ENCODE results near the gene NDUFB7.

The NDUFB7 gene

GRCh38 chr19:14519860-14520407, 51.9 kb downstream of the NDUFB7 start (continued):
- TF ChIP-seq BCL6B (tag by site-specific recombination; IDR thresholded peaks at IDR 0.05), result no peak
- TF ChIP-seq INSM2 (tag by site-specific recombination; IDR thresholded peaks at IDR 0.05), result no peak
- peak; percentile 18; the same call in 1 of the 2 replicates for TF ChIP-seq GLIS1 (tag by site-specific recombination; IDR thresholded peaks at IDR 0.05)
- no peak for TF ChIP-seq ZNF624 (tag by site-specific recombination; IDR thresholded peaks at IDR 0.05)
- TF ChIP-seq, protein P1, sequence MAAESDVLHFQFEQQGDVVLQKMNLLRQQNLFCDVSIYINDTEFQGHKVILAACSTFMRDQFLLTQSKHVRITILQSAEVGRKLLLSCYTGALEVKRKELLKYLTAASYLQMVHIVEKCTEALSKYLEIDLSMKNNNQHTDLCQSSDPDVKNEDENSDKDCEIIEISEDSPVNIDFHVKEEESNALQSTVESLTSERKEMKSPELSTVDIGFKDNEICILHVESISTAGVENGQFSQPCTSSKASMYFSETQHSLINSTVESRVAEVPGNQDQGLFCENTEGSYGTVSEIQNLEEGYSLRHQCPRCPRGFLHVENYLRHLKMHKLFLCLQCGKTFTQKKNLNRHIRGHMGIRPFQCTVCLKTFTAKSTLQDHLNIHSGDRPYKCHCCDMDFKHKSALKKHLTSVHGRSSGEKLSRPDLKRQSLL (tag by site-specific recombination; IDR thresholded peaks at IDR 0.05), result 0 out of 2 replicates have a peak, but pooled peaks have one; percentile 17
- TF ChIP-seq ZNF530 (tag by site-specific recombination; IDR thresholded peaks at IDR 0.05; ENCODE audit: low read depth), result no peak
- TF ChIP-seq ZNF26 (tag by site-specific recombination; IDR thresholded peaks at IDR 0.05), result no peak
- TF ChIP-seq, protein P2, sequence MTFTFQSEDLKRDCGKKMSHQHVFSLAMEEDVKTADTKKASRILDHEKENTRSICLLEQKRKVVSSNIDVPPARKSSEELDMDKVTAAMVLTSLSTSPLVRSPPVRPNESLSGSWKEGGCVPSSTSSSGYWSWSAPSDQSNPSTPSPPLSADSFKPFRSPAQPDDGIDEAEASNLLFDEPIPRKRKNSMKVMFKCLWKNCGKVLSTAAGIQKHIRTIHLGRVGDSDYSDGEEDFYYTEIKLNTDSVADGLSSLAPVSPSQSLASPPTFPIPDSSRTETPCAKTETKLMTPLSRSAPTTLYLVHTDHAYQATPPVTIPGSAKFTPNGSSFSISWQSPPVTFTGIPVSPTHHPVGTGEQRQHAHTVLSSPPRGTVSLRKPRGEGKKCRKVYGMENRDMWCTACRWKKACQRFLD (tag by site-specific recombination; IDR thresholded peaks at IDR 0.05), result no peak

GRCh38 chr19:14519245-14519859, 52.5 kb downstream of the NDUFB7 start:
- Histone ChIP-seq H3K4me3 (ENCODE audit: low read depth, low read length) (no peak overlapping the region), H3K9me3 (ENCODE audit: control insufficient read depth, insufficient read depth, low read depth, low read length) (no peaks in the 10 kb centered on the region), H3K36me3 (ENCODE audit: control insufficient read depth in 2 of 2, insufficient read depth in 1 of 2, low read length in 2 of 2) (peaks cover 3 to 30% of the 10 kb centered on the region in 2 experiments; a peak in 1 of 3 replicates), H3K4me1 (ENCODE audit: control insufficient read depth, insufficient read depth, low read length) (no peaks in the 10 kb centered on the region; the same call in 1 of the 2 replicates), H3K27ac (ENCODE audit: extremely low read depth, low read depth, low read length) (peak overlapping the region; percentile 56; the same call in 1 of the 2 replicates)
- POLR2A ChIA-PET, result no interaction called here
- CTCF ChIA-PET, result interaction anchor here (1.1 to 1.9 kb wide), 3 partner anchors 14 to 37 kb away, joined by 3 to 8 read pairs (median 4); no protein-coding TSS in a partner anchor
- TF ChIP-seq ZNF610 (tag by site-specific recombination; IDR thresholded peaks at IDR 0.05; ENCODE audit: borderline replicate concordance) (no peak), ZFP3 (tag by site-specific recombination; IDR thresholded peaks at IDR 0.05; ENCODE audit: low read depth) (no peak), ZNF843 (tag by site-specific recombination; IDR thresholded peaks at IDR 0.05) (no peak), ZNF560 (tag by site-specific recombination; IDR thresholded peaks at IDR 0.05; ENCODE audit: borderline replicate concordance) (no peak), GLIS1 (tag by site-specific recombination; IDR thresholded peaks at IDR 0.05) (no peak), ZNF514 (tag by site-specific recombination; IDR thresholded peaks at IDR 0.05) (no peak), IKZF3 (tag by site-specific recombination; IDR thresholded peaks at IDR 0.05) (no peak), MZF1 (tag by site-specific recombination; IDR thresholded peaks at IDR 0.05; ENCODE audit: borderline replicate concordance) (no peak), ZSCAN30 (tag by site-specific recombination; IDR thresholded peaks at IDR 0.05) (no peak), SP3 (tag by site-specific recombination; IDR thresholded peaks at IDR 0.05) (no peak), ZNF580 (tag by site-specific recombination; IDR thresholded peaks at IDR 0.05) (no peak)
- TF ChIP-seq, protein P3, sequence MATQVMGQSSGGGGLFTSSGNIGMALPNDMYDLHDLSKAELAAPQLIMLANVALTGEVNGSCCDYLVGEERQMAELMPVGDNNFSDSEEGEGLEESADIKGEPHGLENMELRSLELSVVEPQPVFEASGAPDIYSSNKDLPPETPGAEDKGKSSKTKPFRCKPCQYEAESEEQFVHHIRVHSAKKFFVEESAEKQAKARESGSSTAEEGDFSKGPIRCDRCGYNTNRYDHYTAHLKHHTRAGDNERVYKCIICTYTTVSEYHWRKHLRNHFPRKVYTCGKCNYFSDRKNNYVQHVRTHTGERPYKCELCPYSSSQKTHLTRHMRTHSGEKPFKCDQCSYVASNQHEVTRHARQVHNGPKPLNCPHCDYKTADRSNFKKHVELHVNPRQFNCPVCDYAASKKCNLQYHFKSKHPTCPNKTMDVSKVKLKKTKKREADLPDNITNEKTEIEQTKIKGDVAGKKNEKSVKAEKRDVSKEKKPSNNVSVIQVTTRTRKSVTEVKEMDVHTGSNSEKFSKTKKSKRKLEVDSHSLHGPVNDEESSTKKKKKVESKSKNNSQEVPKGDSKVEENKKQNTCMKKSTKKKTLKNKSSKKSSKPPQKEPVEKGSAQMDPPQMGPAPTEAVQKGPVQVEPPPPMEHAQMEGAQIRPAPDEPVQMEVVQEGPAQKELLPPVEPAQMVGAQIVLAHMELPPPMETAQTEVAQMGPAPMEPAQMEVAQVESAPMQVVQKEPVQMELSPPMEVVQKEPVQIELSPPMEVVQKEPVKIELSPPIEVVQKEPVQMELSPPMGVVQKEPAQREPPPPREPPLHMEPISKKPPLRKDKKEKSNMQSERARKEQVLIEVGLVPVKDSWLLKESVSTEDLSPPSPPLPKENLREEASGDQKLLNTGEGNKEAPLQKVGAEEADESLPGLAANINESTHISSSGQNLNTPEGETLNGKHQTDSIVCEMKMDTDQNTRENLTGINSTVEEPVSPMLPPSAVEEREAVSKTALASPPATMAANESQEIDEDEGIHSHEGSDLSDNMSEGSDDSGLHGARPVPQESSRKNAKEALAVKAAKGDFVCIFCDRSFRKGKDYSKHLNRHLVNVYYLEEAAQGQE (tag by site-specific recombination; IDR thresholded peaks at IDR 0.05), result no peak

All from HEK293 (cell line).